ENCODE results near the gene GPATCH8.

The GPATCH8 gene

DNA sequence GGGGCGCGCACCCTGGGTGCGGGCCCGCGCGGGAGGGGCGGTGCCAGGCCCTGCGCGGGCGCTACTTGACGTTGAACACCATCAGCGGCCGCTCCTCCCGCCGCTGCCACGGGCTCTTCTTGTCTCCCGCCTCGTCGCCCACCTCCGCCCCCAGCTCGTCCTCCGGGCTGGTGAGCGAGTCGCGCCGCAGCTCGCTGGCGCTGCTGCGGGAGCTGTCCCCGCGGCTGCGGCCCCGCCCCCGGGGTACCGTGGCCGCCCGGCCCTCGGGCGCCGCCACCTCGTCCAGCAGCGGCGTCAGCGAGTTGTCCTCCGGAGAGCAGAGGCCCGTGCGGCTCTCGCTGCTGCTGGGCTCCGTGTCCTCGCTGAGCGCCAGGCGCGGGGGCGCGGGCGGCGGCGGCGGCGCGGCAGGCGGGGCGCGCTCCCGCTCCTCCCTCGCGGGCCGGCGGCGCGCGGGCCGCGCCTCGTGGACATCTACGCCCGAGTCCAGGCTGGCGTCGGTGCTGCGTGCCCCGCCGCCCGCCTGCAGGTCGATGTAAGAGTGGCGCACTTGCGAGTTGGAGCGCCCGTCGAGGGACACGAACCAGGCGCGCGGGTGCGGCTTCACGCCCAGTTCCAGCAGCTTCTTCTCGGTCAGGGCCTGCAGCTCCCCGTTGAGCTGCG lies 149.4 kb downstream of the GPATCH8 start:
- no peak for DNase-seq

DNA sequence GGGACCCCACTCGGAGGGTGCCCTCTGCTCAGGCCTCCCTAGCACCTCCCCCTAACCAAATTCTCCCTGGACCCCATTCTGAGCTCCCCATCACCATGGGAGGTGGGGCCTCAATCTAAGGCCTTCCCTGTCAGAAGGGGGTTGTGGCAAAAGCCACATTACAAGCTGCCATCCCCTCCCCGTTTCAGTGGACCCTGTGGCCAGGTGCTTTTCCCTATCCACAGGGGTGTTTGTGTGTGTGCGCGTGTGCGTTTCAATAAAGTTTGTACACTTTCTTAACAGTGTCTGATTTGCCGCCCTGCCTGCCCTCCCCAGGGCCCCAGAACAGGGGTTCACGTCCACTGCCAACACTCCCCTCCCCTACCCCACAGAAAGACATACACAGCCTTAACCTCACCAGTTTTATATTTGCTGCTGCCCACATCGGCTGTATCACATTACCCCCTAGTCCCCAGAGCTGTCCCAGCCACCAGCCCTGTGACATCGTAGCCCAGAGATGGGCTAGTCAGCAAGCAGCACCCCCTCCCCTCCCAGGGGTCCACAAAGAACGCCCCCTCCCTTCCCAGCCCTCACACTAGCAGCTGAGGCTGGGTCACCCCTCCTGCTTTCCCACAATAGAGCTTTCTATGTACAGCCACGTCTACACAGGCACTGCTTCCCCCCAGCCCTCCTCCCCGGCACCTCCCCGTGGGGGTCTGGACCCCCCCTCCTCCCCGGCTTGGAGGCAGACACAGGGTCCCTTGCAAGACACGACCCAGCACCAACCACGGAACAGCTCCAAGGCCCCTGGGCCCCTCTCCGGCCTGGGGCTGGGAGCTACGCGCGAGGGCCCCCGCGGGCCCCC lies 150.2 kb downstream of the GPATCH8 start:
- DNase-seq: no peak

DNA sequence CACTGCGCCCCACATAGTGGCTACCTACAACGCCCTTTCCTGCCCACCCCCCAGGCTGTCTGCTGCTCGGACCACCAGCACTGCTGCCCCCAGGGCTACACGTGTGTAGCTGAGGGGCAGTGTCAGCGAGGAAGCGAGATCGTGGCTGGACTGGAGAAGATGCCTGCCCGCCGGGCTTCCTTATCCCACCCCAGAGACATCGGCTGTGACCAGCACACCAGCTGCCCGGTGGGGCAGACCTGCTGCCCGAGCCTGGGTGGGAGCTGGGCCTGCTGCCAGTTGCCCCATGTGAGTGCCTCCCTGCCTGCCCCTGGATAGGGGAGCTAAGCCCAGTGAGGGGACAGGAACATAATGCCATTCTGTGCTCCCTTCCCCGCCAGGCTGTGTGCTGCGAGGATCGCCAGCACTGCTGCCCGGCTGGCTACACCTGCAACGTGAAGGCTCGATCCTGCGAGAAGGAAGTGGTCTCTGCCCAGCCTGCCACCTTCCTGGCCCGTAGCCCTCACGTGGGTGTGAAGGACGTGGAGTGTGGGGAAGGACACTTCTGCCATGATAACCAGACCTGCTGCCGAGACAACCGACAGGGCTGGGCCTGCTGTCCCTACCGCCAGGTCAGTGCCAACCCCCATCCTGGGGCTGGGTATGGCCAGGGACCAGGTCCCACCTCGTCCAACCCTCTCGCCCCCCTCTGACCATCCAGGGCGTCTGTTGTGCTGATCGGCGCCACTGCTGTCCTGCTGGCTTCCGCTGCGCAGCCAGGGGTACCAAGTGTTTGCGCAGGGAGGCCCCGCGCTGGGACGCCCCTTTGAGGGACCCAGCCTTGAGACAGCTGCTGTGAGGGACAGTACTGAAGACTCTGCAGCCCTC lies 151.0 kb downstream of the GPATCH8 start:
- DNase-seq: no peak

DNA sequence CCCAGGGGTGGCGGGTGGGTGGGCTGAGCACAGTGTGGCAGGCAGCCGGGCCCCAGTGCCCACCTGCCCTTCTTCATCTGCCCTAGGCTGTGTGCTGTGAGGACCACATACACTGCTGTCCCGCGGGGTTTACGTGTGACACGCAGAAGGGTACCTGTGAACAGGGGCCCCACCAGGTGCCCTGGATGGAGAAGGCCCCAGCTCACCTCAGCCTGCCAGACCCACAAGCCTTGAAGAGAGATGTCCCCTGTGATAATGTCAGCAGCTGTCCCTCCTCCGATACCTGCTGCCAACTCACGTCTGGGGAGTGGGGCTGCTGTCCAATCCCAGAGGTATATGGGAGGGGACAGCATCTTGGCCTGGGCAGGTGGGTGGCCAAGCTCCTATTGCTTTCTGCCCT lies 151.7 kb downstream of the GPATCH8 start:
- DNase-seq: no peak

DNA sequence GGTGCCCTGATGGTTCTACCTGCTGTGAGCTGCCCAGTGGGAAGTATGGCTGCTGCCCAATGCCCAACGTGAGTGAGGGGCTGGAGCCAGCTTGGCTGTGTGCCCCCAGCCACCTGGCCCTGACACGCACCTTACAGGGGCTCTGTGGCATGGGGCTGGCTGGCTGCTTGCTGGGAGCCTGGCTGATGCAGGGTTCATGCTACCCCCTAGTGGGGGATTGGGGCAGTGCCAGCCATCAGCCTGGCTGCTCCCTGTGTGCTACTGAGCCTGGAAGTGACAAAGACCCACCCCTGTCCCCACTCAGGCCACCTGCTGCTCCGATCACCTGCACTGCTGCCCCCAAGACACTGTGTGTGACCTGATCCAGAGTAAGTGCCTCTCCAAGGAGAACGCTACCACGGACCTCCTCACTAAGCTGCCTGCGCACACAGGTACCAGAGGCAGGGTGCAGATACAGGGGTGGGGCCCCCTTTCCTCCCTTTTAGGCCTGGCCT lies 152.4 kb downstream of the GPATCH8 start:
- DNase-seq: peak; percentile 79

DNA sequence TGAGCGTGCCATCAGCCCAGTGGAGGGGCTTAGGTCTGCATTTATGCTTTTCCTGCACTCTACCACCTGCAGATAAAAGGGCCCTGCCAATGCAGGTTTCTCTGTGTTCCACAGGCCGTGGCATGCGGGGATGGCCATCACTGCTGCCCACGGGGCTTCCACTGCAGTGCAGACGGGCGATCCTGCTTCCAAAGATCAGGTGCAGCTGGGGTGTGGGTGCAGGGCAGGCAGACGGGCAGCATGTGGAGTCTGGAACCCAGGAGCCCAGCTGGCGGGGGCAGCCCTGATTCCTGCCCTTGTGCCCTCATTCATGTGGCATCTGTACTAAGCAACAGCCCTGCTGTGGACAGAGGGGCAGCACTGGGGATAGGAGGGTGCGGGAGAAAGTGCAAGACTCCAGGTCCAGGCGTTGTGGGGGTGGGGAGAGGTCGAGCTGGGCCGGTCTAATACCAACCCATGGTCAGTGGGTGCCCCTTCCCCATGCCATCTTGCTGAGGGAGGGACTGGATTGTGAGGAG lies 153.6 kb downstream of the GPATCH8 start:
- DNase-seq: no peak

DNA sequence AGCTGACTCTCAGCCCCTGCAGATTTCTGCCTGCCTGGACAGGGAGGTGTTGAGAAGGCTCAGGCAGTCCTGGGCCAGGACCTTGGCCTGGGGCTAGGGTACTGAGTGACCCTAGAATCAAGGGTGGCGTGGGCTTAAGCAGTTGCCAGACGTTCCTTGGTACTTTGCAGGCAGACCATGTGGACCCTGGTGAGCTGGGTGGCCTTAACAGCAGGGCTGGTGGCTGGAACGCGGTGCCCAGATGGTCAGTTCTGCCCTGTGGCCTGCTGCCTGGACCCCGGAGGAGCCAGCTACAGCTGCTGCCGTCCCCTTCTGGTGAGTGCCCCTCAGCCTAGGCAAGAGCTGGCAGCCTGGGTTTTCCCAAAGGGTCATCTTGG lies 154.2 kb downstream of the GPATCH8 start:
- no peak for DNase-seq

DNA sequence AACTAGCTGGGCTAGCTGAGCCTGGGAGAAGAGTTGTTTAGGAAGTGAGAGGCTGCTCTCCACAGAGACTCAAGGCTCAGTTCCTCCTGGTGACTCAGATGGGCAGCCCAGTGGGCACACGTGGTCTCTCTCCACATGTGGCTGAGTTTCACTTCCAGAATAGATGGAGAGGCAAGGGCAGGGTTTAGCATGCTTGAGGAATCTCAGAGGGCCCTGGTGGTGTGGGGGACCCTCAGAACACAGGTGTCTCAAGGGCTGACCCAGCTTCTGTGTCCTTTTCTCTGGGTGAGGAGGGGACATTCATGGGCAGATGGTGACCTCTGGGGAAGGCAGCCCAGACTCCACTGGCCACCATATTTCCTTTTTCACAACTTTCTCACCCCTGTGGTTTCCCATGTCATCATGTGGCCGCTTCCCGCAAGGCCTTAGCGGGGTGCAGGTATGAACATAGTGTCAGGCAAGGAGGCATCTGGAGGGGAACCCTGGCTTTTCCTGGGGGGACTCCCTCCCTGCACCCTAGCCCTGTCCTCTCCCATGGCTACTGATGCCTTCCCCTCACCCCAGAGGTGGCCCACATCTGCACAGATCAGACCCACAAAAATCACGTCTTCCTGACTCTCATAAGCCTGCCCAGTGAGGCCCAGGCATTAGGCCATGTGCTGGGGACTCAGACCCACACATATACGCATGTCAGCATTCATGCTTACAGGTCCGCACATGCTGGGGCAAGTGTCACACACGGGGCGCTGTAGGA lies 154.8 kb downstream of the GPATCH8 start:
- DNase-seq: no peak

Measured in activated CD8-positive, alpha-beta memory T cell treated with anti-CD3 and anti-CD28 coated beads, Interleukin-2, amount 50 U/mL, for 4 hours (primary cell).